GM18505 (cell line): Measurements from ENCODE around the gene PSIP1.
"Not testable (repeated sequence)": the region's sequence is repeated elsewhere in the genome, so short reads cannot be mapped to it uniquely, and the experiment has no call there.

Experiments used
- ATAC-seq: cut with Tn5 transposase; IDR thresholded peaks from one replicate; pipeline ENCODE4 v1.9.1; 2021; ENCODE audit not compliant: unreplicated experiment
- POLR2A ChIP-seq: IDR thresholded peaks from 4 replicates; pipeline ENCODE4 v1.6.1; 2011; ENCODE audit warnings: borderline replicate concordance; ENCODE audit not compliant: insufficient read depth, insufficient read length; ENCODE audit errors: extremely low read depth

Gene PSIP1

DNA sequence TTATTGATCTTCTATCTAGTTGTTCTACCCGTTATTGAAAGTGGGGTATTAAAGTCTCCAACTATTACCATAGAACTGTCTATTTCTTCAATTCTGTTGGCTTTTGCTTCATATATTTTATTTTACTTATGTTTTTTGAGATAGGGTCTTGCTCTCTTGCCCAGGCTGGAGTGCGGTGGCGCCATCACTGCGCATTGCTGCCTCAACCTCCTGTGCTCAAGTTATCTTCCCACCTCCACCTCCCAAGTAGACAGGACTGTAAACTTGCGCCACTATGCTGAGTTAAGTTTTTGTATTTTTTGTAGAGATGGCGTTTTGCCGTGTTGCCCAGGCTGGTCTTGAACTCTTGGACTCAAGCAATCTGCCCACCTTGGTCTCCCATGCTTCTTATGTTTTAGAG lies 71.9 kb downstream of the PSIP1 start:
- ATAC-seq, result no peak
- TF ChIP-seq POLR2A, result no peak

DNA sequence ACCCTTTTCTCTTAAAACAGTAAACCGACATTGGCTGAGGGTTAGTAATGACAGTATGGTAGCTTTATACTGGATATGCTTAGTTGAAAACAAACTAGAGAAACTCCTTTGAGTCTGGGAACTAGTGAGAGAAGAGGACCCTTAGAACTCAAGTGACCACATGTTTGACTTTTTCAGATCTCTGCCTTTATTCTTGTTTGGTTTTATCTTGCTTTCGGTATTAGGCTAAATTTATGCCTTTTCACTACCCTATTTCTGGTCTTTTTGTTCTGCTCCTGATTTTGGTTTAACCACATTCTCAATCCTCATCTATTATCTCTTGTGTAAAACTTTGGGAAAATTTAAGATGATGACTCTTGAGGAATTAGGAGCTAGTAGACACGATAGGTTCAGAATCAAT lies 77.1 kb downstream of the PSIP1 start:
- TF ChIP-seq POLR2A, result no peak
- ATAC-seq, result peak; percentile 60

DNA sequence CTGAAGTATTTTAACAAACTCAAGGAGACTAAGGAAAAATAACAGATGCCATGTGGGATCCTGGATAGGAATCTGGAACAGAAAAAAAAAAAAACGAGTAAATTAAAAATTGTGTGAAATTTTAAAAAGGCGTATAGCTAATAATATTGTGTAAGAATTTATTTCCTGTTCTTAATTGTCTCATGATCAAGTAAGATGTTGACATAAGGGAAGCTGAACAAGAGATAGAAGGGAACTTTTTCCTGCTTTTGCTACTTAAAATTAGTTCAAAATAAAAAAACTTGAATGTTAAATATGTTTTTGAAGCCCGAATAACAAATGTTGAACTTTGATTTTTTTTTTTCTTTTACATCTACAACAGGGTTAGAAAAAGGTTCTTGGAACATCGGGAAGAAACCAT lies 77.6 kb downstream of the PSIP1 start:
- no peak for ATAC-seq
- no peak for TF ChIP-seq POLR2A

DNA sequence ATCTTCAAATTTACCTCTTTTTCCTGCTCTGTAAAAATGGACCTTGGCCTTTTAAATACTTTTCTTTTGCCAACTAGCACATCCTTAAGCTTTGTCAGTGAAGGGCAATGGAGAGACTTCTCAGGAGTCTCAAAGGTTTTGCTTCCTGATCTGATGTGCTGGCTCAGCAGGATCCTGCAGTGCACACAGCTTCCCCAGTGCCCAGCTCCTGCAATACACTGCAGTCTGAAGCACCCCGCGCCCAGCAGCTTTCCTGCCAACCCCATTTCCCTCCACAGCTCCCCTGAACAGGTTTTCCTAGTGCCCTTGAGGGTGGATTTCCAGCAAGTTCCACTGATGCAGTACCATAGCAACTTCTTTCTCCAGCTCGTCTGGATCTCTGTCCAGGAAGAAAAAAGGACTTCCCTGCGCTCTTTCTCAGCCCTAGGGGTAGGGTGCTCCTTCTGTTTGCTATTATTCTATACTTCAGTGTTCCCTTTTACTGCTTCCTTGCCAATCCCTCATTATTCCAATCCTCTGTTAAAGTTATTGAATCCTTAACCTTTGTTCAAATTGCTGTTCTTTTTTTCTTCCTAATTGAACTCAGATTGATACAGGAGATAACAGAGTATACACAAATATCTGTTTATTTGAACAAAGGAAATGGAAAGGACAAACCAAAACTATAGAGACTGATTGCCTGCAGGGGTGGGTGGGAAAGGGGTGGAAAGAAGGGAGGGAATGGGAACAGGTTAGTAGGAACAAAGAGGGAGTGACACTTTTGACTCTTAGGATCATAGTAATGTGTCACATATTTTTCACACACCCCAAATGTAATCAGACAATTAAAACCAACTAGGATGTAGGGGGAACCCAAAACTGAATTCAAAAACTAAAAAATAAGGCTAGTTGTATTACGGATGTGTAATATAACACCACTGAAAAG lies 79.6 kb downstream of the PSIP1 start:
- no peak for TF ChIP-seq POLR2A
- no peak for ATAC-seq

DNA sequence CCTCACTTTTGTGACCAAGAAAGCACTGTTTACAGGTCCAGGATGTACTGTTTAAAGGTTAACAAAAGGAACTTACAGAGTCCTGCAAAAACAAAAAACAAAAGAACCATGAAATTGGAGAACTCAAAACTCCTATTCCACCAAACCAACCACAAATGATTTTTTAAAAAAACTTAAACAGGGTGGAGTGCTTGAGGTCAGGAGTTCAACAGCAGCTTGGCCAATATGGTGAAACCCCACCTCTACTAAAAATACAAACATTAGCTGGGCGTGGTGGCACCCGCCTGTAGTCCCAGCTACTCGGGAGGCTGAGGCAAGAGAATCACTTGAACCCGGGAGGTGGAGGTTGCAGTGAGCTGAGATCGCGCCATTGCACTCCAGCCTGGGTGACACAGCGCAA lies 83.1 kb downstream of the PSIP1 start:
- not testable (repeated sequence) for ATAC-seq

DNA sequence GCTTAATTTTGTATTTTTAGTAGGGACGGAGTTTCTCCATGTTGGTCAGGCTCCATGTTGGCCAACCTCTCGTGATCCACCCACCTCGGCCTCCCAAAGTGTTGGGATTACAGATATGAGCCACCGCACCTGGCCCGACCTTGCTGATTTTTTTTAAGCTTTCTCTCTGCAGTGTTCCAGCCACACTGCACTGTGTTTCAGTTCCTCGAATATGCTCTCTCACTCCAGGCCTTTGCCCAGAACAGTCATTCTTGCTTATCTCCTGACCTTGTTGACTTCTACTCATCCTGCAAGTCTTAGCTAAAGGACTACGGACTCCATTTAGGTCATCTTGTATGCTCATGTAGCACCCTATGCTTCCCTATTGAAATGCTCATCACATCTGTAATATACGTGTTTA lies 84.8 kb downstream of the PSIP1 start:
- peak; percentile 44 for ATAC-seq
- no peak for TF ChIP-seq POLR2A

DNA sequence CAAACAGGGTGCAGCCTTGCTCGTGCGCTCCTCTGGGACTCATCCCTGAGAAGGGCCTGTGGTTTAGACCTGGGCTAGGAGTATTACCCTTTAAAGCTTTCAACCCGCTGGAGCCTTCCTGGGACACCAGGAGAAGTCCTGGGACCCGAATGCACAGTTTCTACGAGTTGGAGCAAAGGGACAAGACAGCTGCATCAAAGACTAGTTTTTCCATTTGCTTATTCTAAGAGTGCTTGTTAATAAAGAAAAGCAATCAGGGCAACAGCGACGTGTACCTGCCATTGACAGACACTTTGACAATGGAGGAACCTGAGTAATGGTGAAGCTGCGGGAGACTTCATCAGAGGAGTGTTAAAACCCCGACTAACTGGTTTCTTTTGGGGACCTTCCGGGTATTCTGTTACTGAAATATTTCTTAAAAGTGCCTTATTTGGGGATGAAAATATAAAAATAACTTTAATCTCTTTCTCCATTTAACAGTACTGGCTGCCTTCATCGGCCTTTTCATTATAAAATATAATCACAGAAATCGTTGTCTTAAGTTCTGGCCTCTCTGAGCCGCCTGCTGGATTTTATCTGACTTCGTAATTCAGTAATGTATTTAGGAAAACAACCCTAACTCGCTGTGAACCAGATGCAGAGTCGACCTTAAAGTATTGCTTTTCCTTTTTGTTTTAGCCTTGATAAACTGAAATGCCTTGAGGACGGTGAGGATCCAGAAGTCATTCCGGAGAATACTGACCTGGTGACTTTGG lies 87.4 kb downstream of the PSIP1 start:
- no peak for ATAC-seq
- TF ChIP-seq POLR2A, result no peak

DNA sequence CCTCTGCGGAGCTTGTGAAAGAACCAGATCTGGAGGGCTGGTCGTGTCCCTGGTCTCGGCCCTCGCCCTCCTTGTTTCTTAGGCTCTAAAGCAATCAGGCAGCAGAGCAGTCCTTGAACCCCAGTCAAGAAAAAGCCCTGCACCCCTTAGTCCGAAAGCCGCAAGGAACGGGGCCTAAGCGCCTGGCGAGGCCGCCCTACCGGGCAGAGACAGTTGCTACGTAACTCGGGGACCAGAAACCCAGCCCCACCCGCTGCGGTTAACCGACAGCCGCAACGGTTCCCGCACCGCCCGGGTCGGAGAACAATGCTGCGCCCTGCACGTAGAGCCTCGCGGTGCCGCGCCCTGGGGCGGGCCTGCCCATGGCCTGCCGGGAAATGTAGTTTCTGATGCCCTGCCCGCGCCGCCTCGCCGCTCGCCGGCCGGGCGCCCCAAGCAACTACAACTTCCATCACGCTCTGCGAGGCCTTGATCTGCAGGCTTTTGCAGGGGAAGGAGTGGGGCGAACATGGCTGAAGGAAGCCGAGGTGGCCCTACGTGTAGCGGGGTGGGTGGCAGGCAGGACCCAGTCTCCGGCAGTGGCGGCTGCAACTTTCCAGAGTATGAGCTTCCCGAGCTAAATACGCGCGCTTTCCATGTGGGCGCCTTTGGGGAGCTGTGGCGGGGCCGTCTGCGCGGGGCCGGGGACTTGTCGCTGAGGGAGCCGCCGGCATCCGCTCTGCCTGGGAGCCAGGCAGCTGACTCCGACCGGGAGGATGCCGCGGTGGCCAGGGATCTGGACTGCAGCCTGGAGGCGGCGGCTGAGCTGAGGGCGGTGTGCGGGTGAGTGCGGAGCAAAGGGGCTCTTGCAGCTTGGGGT lies 88.2 kb downstream of the PSIP1 start, which contains the start of gene SNAPC3:
SNAPC3 (plus strand) TSS at position 505 of the 859 bp plus-strand sequence; CDS start at position 509, 4 bp downstream.
- peak; percentile 89 for TF ChIP-seq POLR2A
- ATAC-seq, result peak; percentile 96

DNA sequence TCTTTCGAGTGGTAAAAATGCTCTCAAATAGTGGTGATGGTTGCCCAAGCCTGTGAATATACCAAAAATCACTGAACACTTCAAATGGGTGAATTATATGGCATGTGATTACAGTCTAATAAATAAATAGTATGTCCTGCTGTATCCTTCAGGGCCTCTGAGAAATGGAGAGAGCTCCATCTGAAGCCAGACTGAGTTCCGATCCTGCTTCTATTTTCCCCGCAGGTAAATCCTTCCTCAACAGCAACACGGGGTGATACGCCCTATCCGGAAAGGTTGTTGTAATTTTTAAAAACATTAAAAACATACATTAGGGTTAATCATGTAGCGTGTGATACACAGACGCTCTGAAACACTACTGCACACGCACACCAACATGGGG lies 88.8 kb downstream of the PSIP1 start:
- ATAC-seq, result no peak
- TF ChIP-seq POLR2A, result no peak

DNA sequence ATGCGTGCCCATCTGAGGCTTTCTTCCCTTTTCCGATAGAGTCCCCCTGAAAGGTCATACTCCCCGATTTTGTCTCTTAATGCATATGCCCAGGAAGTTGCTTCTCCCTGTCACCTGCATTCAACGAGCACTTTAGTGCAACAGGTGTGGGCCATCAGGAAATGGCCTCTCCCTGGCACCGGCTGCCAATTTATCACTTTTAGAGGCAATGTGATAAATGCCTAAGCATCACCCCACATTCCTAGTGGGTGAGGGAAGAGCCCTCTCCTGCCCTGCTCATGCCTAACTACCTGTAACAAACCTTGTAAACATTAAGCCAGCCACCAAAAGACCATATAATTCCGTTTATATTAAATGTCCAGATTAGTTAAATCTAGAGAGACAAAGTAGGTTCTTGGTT lies 89.2 kb downstream of the PSIP1 start:
- no peak for TF ChIP-seq POLR2A
- ATAC-seq, result no peak

DNA sequence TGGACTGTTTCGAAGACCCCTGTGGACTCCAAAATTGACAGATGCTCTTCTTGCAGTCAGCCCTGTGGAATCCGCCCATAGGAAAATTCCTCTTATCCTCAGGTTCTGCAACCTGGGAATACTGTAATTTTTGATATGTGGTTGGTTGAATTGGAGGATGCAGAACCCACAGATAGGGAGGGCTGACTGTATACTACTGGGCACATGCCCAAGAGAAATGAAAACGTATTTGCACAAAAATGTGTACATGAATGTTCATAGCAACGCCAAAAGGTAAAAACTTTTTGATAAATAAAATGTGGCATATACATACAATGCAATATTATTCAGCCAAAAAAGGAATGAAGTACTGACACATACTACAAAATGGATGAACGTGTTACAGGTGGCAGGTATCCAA lies 90.0 kb downstream of the PSIP1 start:
- no peak for ATAC-seq
- no peak for TF ChIP-seq POLR2A

DNA sequence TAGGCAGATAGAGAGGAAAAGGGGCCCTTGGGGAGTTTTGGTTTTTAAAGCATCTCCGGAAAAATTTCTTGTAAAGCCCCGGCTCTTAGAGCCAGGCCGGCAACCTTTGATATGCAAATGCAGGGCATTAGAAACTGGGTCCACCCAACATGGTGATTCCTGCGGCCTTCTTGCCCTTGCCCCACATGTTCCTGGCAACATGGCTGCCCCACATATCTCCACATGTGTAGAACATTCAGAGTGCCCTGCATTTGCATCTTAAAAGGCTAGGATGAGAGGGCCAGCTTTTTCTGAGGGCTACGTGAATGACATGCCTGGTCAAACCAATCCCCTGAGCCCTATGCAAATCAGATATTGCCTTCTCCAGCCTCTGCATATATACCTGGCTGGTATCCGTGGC lies 93.1 kb downstream of the PSIP1 start:
- TF ChIP-seq POLR2A, result no peak

DNA sequence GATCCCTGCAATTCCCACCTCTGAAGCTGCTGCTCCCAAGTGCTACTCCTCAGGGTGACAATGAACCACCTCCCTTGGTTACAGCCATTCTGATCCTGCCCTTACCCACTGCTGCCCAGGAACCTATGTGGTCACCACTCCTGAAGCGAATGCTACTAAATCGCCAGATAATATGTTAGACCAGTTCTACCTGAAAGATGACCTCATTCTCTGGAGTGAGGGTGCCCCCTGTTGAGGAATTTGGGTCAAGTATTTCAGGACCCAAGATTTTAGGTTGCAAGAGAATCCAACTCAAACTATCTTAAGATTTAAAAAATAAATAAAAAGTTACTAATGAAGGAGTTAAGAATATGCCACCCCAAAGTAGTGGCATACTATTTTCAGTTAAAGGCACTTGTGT lies 93.9 kb downstream of the PSIP1 start:
- ATAC-seq, result no peak
- TF ChIP-seq POLR2A, result no peak

More for the DNA sequence above, 93.1 kb downstream of the PSIP1 start:
- no peak for ATAC-seq
